Activated naive CD4-positive, alpha-beta T cell treated with anti-CD3 and anti-CD28 coated beads for 36 hours (primary cell): Measurements from ENCODE around the gene KCNH5. TPM values are rescaled to one million over a fixed set of nuclear protein-coding genes. Genes with fewer than 3 reads are reported as not detected.

ENCODE experiments used
- CTCF ChIA-PET: fragments of 350-600 bp; sonication (Branson Sonifier 250); formaldehyde crosslinking; loops from one replicate; lab custom pipeline; 2021; ENCODE audit warnings: antibody characterized with exemption; lab: Charles Lee
- DNase-seq: peaks from one replicate; pipeline ENCODE4 v3.0.0-alpha.2; 2020
- H3K27ac Mint-ChIP-seq: one replicate; pipeline ENCODE4 v1.8.0; 2021; ENCODE audit warnings: mild to moderate bottlenecking, mixed read lengths
- H3K27me3 Mint-ChIP-seq: one replicate; pipeline ENCODE4 v1.8.0; 2021; ENCODE audit warnings: low read depth, mixed read lengths
- H3K36me3 Mint-ChIP-seq: one replicate; pipeline ENCODE4 v1.8.0; 2021; ENCODE audit warnings: low read depth, mixed read lengths
- H3K4me1 Mint-ChIP-seq: one replicate; pipeline ENCODE4 v1.8.0; 2021; ENCODE audit warnings: low read depth, mixed read lengths
- H3K4me3 Mint-ChIP-seq: one replicate; pipeline ENCODE4 v1.8.0; 2021; ENCODE audit warnings: mild to moderate bottlenecking, moderate library complexity, mixed read lengths
- H3K9me3 Mint-ChIP-seq: one replicate; pipeline ENCODE4 v1.8.0; 2021; ENCODE audit warnings: mixed read lengths
- intact Hi-C: fragments of 100-400 bp; cut with micrococcal nuclease; formaldehyde crosslinking; loops from one replicate; pipeline ENCODE4 v1.15.1; 2023
- total RNA-seq, 2 experiments: library from RNA; stranded (reverse); gene quantifications; one replicate each; pipeline ENCODE4 v1.2.3, GENCODE V29; 2021

Gene KCNH5
- not detected for total RNA-seq

- peaks cover 36% of the 10 kb centered on the region for H3K27me3 Mint-ChIP-seq
- intact Hi-C loops: loop anchor here (10.0 kb wide), 1 partner anchor 870 kb away; no protein-coding TSS in a partner anchor
- CTCF ChIA-PET: no interaction called here
- no peak within 1 kb of the TSS for H3K27ac Mint-ChIP-seq
- peak; percentile 6 for DNase-seq
- peaks cover 3% of the 10 kb centered on the region for H3K4me1 Mint-ChIP-seq
- no peaks in the 10 kb centered on the region for H3K9me3 Mint-ChIP-seq
- H3K36me3 Mint-ChIP-seq: no peaks in the 10 kb centered on the region
- no peak within 1 kb of the TSS for H3K4me3 Mint-ChIP-seq
Measured at GRCh38 chr14:63045234-63045611, at the start of gene KCNH5. KCNH5 (minus strand) TSS chr14:63045458; CDS start chr14:63045186, 272 bp downstream.

- CTCF ChIA-PET: no interaction called here
- Mint-ChIP-seq H3K36me3 (no peaks in the 10 kb centered on the region), H3K27ac (no peak overlapping the region), H3K4me1 (no peaks in the 10 kb centered on the region), H3K4me3 (no peak overlapping the region), H3K27me3 (no peaks in the 10 kb centered on the region), H3K9me3 (no peaks in the 10 kb centered on the region)
- no peak for DNase-seq
- intact Hi-C loops: no loop called here
Measured at GRCh38 chr14:63091394-63091996, 46.2 kb upstream of the KCNH5 start.

- Mint-ChIP-seq H3K36me3 (no peaks in the 10 kb centered on the region), H3K4me3 (no peak overlapping the region), H3K27me3 (no peaks in the 10 kb centered on the region), H3K9me3 (no peaks in the 10 kb centered on the region), H3K27ac (no peak overlapping the region), H3K4me1 (no peaks in the 10 kb centered on the region)
- DNase-seq: no peak
- CTCF ChIA-PET: no interaction called here
- intact Hi-C loops: no loop called here
Measured at GRCh38 chr14:63088865-63089264, 43.6 kb upstream of the KCNH5 start.

DNA sequence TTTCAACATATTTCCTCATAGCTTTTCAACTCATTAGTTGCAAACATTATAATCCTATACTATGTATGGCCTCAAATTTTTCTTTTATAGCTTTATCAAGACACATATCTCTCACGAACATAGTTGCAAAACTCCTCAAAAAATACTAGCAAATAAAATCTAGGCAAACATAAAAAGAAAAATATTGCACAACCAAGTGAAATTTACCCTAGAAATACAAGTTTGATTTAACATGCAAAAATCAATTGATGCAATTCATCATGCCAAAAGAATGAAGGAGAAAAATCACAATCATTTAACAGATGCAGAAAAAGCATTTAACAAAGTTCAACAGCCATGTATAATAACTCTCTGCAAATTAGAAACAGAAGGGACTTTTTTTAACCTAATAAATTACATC is 33.3 kb upstream of the KCNH5 start:
- H3K27ac Mint-ChIP-seq: no peak overlapping the region
- CTCF ChIA-PET: no interaction called here
- DNase-seq: no peak

DNA sequence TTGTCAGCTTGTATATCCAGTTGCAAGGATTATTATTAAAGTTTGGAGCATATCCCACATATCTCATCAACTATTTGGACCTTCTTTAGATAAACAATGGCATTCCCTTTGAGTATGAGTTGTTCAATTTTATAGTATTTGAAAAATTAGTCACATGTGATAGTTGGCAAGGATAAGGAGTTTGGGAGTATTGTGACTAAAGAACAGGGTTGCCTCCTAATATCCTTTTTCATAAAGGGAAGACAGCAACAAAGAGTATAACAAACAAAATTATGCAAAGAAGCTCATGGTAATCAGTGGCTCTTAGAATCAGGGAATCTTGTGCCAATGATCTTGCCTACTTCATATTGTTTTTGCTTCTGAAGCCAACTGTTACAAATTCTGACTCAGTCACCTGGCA is 31.2 kb upstream of the KCNH5 start:
- no peak overlapping the region for H3K4me3 Mint-ChIP-seq
- CTCF ChIA-PET: no interaction called here
- H3K4me1 Mint-ChIP-seq: no peaks in the 10 kb centered on the region
- no peaks in the 10 kb centered on the region for H3K9me3 Mint-ChIP-seq
- H3K27ac Mint-ChIP-seq: no peak overlapping the region
- no peaks in the 10 kb centered on the region for H3K27me3 Mint-ChIP-seq
- no peaks in the 10 kb centered on the region for H3K36me3 Mint-ChIP-seq
- no peak for DNase-seq
- intact Hi-C loops: no loop called here

More for the DNA sequence above, 33.3 kb upstream of the KCNH5 start:
- intact Hi-C loops: no loop called here
- Mint-ChIP-seq H3K9me3 (no peaks in the 10 kb centered on the region), H3K4me3 (no peak overlapping the region), H3K4me1 (no peaks in the 10 kb centered on the region), H3K36me3 (no peaks in the 10 kb centered on the region), H3K27me3 (no peaks in the 10 kb centered on the region)

DNA sequence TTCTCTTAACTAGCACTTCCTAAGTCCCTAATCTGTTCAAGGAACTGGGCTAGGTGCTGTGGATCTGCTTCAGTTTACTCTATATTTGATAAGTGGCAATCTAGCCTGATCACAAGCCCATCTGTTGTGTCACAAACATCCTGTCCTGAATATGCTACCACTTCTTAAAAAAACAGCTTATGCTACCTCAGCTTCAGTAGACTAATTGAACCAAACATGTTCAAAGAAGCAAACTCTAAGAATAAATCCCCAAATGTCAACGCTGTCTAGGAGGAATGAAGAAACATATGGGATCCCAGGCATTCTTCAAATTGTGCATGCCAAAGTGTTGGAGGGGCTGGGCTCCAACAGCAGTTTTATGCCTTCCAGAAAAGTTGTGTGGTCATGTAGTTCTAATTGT is 10.4 kb upstream of the KCNH5 start:
- Mint-ChIP-seq H3K4me3 (no peak overlapping the region), H3K27ac (no peak overlapping the region), H3K9me3 (no peaks in the 10 kb centered on the region), H3K36me3 (no peaks in the 10 kb centered on the region), H3K4me1 (no peaks in the 10 kb centered on the region), H3K27me3 (peaks cover 3% of the 10 kb centered on the region)
- DNase-seq: no peak
- CTCF ChIA-PET: no interaction called here
- intact Hi-C loops: no loop called here

- Mint-ChIP-seq H3K9me3 (no peaks in the 10 kb centered on the region), H3K4me1 (no peaks in the 10 kb centered on the region), H3K27ac (no peak overlapping the region), H3K4me3 (no peak overlapping the region), H3K36me3 (no peaks in the 10 kb centered on the region), H3K27me3 (peaks cover 11% of the 10 kb centered on the region)
- intact Hi-C loops: no loop called here
- CTCF ChIA-PET: no interaction called here
- no peak for DNase-seq
Measured at GRCh38 chr14:63051992-63052391, 6.7 kb upstream of the KCNH5 start.

DNA sequence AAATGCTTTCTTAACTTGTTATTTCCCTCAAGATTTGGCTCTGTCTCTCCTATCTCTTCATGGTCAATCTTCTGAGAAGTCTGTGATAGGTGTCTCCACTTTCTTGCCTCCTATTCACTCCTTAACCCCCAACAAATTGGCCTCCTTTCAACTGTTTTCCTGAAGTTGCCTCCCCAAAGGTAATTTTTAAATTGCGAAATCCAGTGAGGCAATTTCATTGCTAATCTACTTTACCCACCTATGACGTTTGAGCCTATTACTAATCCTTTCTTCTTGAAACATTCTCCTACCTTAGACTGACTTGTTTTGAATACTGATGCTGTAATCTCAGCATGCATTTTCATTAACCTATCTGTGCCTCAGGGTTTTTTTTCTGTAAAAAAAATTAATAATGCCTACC is 6.0 kb upstream of the KCNH5 start:
- Mint-ChIP-seq H3K9me3 (no peaks in the 10 kb centered on the region), H3K4me3 (no peak overlapping the region), H3K27ac (no peak overlapping the region), H3K36me3 (no peaks in the 10 kb centered on the region), H3K4me1 (peaks cover under 1% of the 10 kb centered on the region), H3K27me3 (peaks cover 17% of the 10 kb centered on the region)
- CTCF ChIA-PET: no interaction called here
- DNase-seq: no peak
- intact Hi-C loops: no loop called here

DNA sequence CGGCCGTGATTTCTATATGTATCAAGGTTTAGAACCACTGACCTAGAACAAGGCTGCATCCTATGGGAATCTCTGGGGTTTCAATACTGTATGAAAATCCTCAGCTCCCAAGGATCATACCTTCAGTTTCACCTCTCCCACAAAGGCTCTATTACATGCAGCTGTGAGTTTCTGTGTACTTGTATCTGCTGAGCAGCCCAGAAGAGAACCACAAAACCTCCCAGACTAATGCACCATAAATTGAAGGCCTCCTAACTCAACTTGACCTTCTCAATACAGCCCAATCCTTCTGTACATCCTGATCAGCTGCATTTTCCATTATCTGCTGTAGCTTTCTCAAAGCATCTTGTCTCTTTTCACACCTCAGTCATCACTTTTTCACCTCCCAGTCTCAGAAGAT is 5.4 kb upstream of the KCNH5 start:
- no peak overlapping the region for H3K27ac Mint-ChIP-seq

GRCh38 chr14:63046339-63047268 is 1.3 kb upstream of the KCNH5 start:
- Mint-ChIP-seq H3K9me3 (no peaks in the 10 kb centered on the region), H3K4me1 (peaks cover 3% of the 10 kb centered on the region), H3K27ac (no peak overlapping the region), H3K36me3 (no peaks in the 10 kb centered on the region), H3K4me3 (no peak overlapping the region), H3K27me3 (peaks cover 36% of the 10 kb centered on the region)
- CTCF ChIA-PET: no interaction called here
- DNase-seq: no peak
- intact Hi-C loops: loop anchor here (10.0 kb wide), 1 partner anchor 872 kb away; no protein-coding TSS in a partner anchor

More for the DNA sequence above, 5.4 kb upstream of the KCNH5 start:
- CTCF ChIA-PET: no interaction called here
- H3K9me3 Mint-ChIP-seq: no peaks in the 10 kb centered on the region
- peaks cover 3% of the 10 kb centered on the region for H3K4me1 Mint-ChIP-seq
- H3K27me3 Mint-ChIP-seq: peaks cover 20% of the 10 kb centered on the region
- H3K4me3 Mint-ChIP-seq: no peak overlapping the region
- intact Hi-C loops: no loop called here
- H3K36me3 Mint-ChIP-seq: no peaks in the 10 kb centered on the region
- DNase-seq: no peak

DNA sequence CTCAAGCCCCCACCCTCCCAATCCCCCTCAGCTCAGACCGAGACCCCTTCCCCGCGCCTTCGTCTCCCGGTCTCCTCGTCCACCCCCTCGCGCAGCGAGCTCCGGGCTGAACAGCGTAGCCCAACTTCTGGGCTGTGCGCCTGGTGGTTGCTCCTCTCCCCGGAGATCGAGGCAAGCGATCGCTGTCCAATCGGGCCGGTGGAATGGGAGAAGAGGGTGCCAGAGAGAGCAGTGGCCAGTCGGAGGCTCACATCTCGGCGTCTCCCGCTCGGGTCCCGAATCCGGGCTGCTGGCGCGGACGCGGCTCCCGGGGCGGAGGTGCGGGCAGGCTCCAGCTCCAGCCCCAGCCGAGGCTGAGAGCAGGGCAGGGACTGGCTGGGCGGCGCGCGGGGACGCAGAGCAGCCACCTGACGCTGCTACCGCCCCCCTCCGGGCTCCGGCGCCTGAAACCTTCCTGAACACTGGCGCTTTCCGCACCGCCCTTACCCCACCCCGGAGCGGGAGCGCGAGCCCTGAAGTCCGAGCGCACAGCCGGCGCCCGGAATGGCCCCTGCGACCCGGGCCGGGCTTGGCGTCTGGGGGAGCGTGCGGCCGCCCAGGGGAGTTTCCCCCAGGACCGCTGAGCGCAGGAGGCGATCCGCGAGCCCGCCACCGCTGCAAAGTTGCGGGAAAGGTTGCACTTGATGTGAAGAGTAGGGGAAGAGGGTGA is 508 bp upstream of the KCNH5 start:
- no peak for DNase-seq
- Mint-ChIP-seq H3K36me3 (no peaks in the 10 kb centered on the region), H3K4me3 (no peak overlapping the region), H3K27ac (no peak overlapping the region), H3K4me1 (peaks cover 3% of the 10 kb centered on the region), H3K27me3 (peaks cover 36% of the 10 kb centered on the region), H3K9me3 (no peaks in the 10 kb centered on the region)
- intact Hi-C loops: loop anchor here (10.0 kb wide), 1 partner anchor 871 kb away; no protein-coding TSS in a partner anchor
- CTCF ChIA-PET: no interaction called here

DNA sequence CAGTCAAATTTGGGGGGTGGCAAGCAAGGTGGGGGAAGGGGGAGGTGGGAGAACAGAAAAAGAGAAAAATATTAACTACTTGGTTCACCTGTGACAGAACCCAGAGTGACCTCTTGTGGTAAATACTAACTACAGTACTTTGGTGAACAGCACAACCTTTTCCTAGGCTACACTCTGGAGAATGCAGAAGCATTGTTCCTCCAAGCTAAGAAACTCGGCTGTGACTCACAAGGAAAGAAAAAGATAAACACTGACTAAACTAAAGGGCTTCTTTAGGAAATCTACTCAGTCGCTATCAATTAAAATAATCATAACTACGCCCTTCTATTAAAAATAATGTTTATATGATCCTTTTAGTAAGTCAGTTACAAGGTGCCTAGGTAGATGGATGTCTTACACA is 5.4 kb downstream of the KCNH5 start:
- H3K4me3 Mint-ChIP-seq: no peak overlapping the region
- no peak overlapping the region for H3K27ac Mint-ChIP-seq
- peaks cover 14% of the 10 kb centered on the region for H3K27me3 Mint-ChIP-seq
- intact Hi-C loops: loop anchor here (10.0 kb wide), 1 partner anchor 865 kb away; no protein-coding TSS in a partner anchor
- H3K4me1 Mint-ChIP-seq: no peaks in the 10 kb centered on the region
- H3K36me3 Mint-ChIP-seq: no peaks in the 10 kb centered on the region
- no peaks in the 10 kb centered on the region for H3K9me3 Mint-ChIP-seq
- no peak for DNase-seq
- CTCF ChIA-PET: no interaction called here
